Stimulated activated naive CD8-positive, alpha-beta T cell treated with anti-CD3 and anti-CD28 coated beads, Interleukin-15, amount 100 ng/mL, for 72 hours (primary cell): Measurements from ENCODE around the gene SEC16A.

Experiments used
- ATAC-seq: fragments of 150-1000 bp; cut with Tn5 transposase; 2 replicates; pipeline ENCODE4 v1.10.0; 2021; ENCODE audit warnings: mild to moderate bottlenecking, moderate library complexity
- DNase-seq, 2 donors: peaks; one replicate each; pipeline ENCODE4 v3.0.0; 2021 to 2022
- H3K27ac Mint-ChIP-seq, 2 donors: one replicate each; pipeline ENCODE4 v1.8.0; 2022; ENCODE audit warnings: mild to moderate bottlenecking in 2 of 2, mixed read lengths in 2 of 2, moderate library complexity in 2 of 2
- H3K27me3 Mint-ChIP-seq: one replicate; pipeline ENCODE4 v1.8.0; 2022; ENCODE audit warnings: mixed read lengths
- H3K4me1 Mint-ChIP-seq: one replicate; pipeline ENCODE4 v1.8.0; 2022; ENCODE audit warnings: mild to moderate bottlenecking, mixed read lengths
- H3K4me3 Mint-ChIP-seq, 2 donors: one replicate each; pipeline ENCODE4 v1.8.0; 2022; ENCODE audit warnings: mild to moderate bottlenecking in 2 of 2, mixed read lengths in 2 of 2, moderate library complexity in 1 of 2
- H3K9me3 Mint-ChIP-seq, 2 donors: one replicate each; pipeline ENCODE4 v1.8.0; 2022; ENCODE audit warnings: mixed read lengths in 2 of 2

SEC16A gene

DNA sequence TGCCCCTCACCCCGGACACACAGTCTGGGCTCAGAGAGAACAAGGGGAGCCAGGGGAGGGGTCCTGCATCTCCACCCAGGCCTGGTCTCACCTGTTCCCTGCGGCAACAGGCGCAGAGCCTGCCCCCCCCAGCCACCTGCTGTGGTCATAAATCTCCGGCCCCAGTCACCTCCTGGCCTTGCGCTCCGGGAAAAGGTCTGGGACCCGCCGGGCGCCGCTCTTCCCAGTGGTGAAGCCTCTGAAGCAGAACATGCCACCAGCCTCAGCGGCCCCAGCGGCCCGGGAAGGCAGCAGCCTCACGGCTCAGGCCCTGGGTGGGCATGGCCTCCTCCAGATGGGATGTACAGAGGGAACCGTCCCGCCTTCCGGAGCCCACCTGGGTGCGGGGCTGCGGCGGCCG, 42.4 kb upstream of the SEC16A start:
- Mint-ChIP-seq H3K4me3 (no peak overlapping the region), H3K27me3 (no peaks in the 10 kb centered on the region), H3K4me1 (peaks cover 35% of the 10 kb centered on the region), H3K9me3 (no peaks in the 10 kb centered on the region), H3K27ac (no peak overlapping the region)
- ATAC-seq (no peak), DNase-seq (no peak)

DNA sequence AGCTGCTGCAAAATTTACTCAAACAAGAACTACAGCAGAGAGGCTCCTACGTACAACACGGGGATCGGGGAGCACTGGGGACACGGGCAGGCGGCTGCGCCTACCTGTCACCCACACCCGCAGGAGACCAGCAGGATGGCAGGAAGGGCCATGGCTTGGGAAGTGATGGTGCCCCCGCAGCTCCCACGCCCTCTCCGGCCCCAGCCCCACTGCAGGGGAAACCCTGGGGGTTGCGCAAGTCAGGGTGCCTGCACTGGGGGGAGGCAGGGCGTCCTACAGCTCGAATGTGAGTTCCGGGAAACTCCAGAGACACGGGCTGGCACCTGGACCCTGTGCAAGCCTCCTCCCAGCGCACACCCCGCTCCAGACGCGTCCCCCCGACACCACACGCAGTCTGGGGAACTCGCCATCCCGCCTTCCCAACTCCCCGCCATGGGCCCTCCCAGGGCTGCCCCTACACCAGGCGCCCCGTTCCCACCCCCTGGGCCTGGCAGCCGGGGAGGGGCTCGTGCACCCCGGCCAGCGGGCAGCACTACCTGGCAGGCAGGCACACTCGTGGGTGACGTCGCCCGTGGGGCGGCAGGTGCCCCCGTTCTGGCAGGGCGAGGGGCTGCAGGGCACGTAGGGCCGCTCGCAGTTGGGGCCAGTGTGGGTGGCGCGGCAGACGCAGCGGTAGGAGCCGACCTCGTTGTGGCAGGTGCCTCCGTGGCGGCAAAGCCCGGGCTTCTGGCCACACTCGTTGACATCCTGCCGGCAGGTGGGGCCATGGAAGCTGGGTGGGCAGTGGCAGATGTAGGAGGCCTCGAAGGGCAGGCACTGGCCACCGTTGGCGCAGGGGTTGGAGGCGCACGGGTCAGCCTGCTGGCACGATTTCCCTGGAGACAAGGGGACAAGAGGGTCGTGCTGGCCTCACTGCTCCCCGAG, 39.7 kb upstream of the SEC16A start:
- ATAC-seq (peak; percentile 19), DNase-seq (no peak)
- Mint-ChIP-seq H3K27me3 (no peaks in the 10 kb centered on the region), H3K9me3 (no peaks in the 10 kb centered on the region), H3K4me3 (no peak overlapping the region), H3K27ac (peak overlapping the region in 1 of 2 donors; percentile 67), H3K4me1 (peaks cover 9% of the 10 kb centered on the region)

DNA sequence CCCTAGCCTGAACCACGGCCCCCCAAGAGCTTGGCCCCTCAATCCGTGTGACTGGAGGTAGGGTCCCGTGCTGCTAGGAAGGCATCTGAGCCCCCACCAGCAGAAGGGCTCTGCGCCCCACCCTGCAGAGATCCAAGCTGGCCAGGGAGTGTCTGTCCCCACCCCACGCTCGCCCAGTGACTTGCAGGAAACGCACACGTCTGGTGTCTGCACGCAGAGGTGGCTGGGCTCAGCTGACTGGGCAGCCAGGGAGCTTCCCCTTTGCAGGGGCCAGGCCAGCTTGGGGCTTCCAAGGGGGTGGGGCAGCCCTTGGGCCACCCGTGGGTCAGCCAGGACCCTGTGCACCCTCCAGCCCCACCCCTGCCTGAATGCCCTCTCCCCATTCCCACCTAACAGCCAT, 38.7 kb upstream of the SEC16A start:
- ATAC-seq (no peak), DNase-seq (no peak)
- no peak overlapping the region for H3K4me3 Mint-ChIP-seq
- no peaks in the 10 kb centered on the region for H3K27me3 Mint-ChIP-seq
- H3K9me3 Mint-ChIP-seq: no peaks in the 10 kb centered on the region
- peaks cover 9% of the 10 kb centered on the region for H3K4me1 Mint-ChIP-seq
- no peak overlapping the region for H3K27ac Mint-ChIP-seq

DNA sequence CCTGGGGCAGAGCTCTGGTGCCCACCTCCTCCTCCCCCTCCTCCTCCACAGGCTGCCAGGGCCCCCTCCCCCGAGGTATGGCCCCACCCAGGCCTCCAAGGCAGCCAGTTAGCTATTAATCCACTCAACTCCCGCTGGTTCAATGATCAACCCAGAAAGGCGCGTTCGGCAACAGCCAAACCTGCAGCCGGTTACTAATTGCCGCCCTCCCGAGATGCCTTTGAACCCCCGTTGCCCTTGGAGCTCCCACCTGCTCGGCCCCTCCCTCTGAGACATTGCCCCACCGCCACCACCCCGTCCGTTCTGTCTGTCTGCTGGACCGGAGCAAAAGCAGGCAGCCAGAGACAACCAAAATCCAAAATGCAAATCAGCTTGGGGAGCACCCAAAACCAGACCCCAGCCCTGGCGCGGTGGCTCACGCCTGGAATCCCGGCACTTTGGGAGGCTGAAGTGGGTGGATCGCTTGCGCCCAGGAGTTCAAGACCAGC, 37.3 kb upstream of the SEC16A start:
- no peaks in the 10 kb centered on the region for H3K9me3 Mint-ChIP-seq
- DNase-seq (no peak), ATAC-seq (no peak)
- H3K4me1 Mint-ChIP-seq: no peaks in the 10 kb centered on the region
- no peak overlapping the region for H3K4me3 Mint-ChIP-seq
- H3K27ac Mint-ChIP-seq: no peak overlapping the region
- no peaks in the 10 kb centered on the region for H3K27me3 Mint-ChIP-seq

DNA sequence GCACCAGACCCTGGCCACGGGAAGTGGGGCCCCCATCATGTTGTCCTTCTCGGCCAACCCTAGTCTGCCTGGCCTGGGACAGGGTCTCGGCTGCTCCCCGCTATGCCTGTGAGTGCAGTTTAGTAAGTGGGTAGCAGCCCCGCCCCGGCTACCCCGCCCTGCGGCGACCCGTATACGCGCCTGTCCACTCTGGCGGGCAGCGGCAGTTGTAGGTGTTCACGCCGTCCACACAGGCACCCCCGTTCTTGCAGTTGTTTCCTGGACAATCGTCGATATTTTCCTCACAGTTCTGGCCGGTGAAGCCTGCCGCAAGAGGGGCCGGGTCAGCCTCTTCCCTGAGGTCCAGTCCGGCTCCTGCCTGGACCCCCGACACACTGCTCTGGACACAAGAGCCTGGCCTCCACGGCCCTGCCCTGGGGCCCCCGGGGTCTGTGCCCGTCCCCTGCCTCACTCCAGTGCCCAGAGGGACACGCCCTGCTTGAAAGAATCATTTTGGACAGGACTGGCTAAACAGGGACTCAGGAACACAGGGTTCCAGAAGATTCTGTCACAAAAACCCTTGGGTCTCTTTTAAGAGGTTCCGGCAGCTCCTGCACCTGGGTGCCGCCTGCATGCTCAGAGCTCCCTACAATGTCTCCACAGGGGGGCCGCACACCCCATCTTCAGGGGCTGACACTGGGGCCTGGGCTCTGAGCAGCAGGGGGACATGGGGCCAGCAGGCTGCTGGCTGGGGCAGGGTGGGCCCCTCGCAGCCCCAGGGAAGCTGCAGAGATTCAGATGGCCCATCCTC, 36.6 kb upstream of the SEC16A start:
- no peak for DNase-seq
- Mint-ChIP-seq H3K4me1 (no peaks in the 10 kb centered on the region), H3K9me3 (no peaks in the 10 kb centered on the region), H3K27ac (no peak overlapping the region), H3K4me3 (no peak overlapping the region), H3K27me3 (no peaks in the 10 kb centered on the region)
- ATAC-seq: no peak

DNA sequence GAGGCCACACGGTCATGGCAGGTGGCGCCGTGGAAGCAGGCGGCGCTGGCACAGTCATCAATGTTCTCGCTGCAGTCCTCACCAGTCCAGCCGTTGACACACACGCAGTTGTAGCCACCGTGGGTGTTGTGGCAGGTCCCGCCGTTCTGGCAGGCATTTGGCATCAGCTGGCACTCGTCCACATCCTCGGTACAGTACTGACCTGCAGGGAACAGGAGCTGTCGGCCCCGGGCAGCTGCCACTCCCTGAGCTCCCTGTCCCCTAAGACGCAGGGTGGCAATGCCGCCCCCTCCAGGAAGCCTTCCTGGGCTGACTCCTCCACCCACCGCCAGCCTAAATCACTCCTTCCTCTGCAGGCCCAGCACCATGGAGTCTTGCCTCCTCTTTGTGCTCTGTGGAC, 35.8 kb upstream of the SEC16A start:
- ATAC-seq: no peak
- Mint-ChIP-seq H3K4me1 (no peaks in the 10 kb centered on the region), H3K4me3 (no peak overlapping the region)

DNA sequence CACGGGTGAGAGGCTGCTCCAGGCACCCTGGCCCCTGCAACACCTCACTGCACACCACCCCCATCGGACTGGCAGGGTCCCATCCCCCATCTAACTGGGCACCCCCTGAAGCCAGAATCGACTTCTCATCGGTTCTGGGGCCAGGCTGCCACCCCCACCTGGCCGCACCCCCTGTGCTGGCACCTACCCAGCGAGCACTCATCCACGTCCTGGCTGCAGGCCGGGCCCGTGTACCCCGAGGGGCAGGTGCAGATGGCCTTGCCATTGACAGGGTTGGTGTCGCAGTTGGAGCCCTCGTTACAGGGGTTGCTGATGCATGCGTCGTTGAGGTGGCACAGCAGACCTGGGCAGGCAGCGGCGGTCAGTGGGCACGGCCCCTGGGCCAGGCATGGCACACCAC, 35.1 kb upstream of the SEC16A start:
- Mint-ChIP-seq H3K27ac (no peak overlapping the region), H3K27me3 (no peaks in the 10 kb centered on the region), H3K9me3 (no peaks in the 10 kb centered on the region), H3K4me3 (no peak overlapping the region), H3K4me1 (no peaks in the 10 kb centered on the region)
- ATAC-seq (no peak), DNase-seq (no peak)

More for the DNA sequence above, 35.8 kb upstream of the SEC16A start:
- no peaks in the 10 kb centered on the region for H3K9me3 Mint-ChIP-seq
- DNase-seq: no peak
- H3K27me3 Mint-ChIP-seq: no peaks in the 10 kb centered on the region
- H3K27ac Mint-ChIP-seq: no peak overlapping the region

DNA sequence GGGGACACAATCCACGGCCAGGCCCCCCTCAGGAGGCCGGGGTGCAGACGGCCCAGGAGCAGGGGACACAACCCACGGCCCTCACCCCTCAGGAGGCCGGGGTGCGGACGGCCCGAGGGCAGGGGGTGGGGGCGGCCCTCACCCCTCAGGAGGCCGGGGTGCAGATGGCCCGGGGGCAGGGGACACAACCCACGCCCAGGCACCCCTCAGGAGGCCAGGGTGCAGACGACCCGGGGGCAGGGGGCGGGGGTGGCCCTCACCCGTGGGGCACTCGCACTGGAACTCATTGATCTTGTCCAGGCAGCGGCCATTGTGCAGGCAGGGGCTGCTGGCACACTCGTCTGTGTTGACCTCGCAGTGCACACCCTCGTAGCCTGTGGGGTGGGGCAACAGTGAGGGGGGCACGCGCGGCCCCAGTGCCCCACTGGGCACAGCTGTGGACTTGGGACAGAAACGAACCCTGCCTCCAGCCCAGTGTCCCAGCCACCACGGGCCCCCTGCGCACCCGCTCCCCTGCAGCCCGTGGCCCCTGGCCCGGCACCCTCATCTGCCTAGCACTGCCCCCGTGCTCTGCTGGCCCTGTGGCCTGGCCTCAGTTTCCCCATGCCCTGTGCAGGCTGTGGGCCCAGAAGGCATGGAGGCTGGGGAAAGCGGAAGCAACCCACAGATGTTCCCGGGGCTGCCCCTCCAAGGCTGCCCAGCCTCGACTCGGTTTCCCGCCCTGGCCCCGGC, 34.3 kb upstream of the SEC16A start:
- H3K4me1 Mint-ChIP-seq: no peaks in the 10 kb centered on the region
- DNase-seq (no peak), ATAC-seq (peak; percentile 58)
- H3K4me3 Mint-ChIP-seq: no peak overlapping the region
- H3K27me3 Mint-ChIP-seq: no peaks in the 10 kb centered on the region
- H3K27ac Mint-ChIP-seq: no peak overlapping the region
- no peaks in the 10 kb centered on the region for H3K9me3 Mint-ChIP-seq

GRCh38 chr9:136516191-136516654, 33.4 kb upstream of the SEC16A start:
- Mint-ChIP-seq H3K4me3 (no peak overlapping the region), H3K9me3 (no peaks in the 10 kb centered on the region), H3K27ac (peak overlapping the region in 1 of 2 donors; percentile 63), H3K4me1 (no peaks in the 10 kb centered on the region), H3K27me3 (no peaks in the 10 kb centered on the region)
- no peak for DNase-seq
- ATAC-seq: no peak

GRCh38 chr9:136515276-136515675, 32.4 kb upstream of the SEC16A start:
- no peaks in the 10 kb centered on the region for H3K4me1 Mint-ChIP-seq
- no peak for ATAC-seq

DNA sequence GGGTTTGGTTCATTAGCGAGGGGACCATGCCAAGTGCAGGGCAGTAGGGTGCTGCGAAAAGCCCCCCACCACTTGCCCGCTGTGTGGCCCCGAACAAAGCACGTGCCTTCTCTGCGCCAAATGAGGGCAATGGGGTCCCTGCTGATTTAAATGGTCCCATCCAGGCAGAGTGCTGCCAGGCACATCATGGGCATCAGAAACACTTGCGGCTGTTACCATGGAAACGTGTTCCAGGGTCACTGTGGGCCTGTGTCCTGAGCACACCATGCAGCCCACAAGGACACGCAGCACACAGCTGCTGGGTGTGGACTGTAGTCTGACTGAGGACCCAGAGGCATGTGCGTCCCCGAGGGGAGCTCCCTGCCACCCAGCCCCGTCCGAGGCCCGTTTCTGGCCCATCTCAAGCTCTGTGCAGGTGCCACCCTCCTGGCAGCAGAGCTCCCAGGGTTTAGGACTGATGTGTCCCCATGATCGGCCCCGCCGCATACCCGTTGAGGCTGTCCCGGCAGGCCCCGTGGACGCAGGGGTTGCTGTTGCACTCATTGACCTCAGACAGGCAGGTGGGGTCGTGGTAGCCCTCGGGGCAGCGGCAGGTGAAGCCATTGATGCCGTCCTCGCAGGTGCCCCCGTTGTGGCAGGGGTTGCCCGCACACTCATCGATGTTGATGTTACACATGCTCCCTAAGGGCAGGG, 31.3 kb upstream of the SEC16A start:
- Mint-ChIP-seq H3K4me3 (no peak overlapping the region), H3K27ac (no peak overlapping the region)
- no peak for DNase-seq

More at GRCh38 chr9:136515276-136515675, 32.4 kb upstream of the SEC16A start:
- Mint-ChIP-seq H3K27ac (no peak overlapping the region), H3K4me3 (no peak overlapping the region), H3K9me3 (no peaks in the 10 kb centered on the region), H3K27me3 (no peaks in the 10 kb centered on the region)
- DNase-seq: no peak

DNA sequence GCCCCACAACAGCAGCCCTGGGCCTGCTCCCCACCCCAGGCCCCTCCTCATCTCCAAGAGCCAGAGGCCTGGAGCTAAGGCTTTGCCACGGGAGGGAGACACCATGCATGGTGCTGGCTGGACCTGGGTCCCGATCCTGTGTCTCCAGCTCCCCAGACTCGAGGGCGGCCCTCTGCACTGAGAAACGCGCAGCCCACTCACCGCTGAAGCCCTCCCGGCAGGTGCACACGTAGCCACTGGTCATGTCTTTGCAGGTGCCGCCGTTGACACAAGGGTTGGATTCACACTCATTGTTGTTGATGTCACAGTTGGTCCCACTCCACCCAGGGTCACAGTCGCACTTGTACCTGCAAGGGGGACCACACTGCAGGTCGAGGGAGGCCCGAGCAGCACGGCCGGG, 30.4 kb upstream of the SEC16A start:
- no peak for ATAC-seq
- no peak overlapping the region for H3K27ac Mint-ChIP-seq
- H3K4me3 Mint-ChIP-seq: no peak overlapping the region
- no peaks in the 10 kb centered on the region for H3K4me1 Mint-ChIP-seq
- no peaks in the 10 kb centered on the region for H3K27me3 Mint-ChIP-seq
- H3K9me3 Mint-ChIP-seq: no peaks in the 10 kb centered on the region
- no peak for DNase-seq

More for the DNA sequence above, 31.3 kb upstream of the SEC16A start:
- Mint-ChIP-seq H3K4me1 (no peaks in the 10 kb centered on the region), H3K27me3 (no peaks in the 10 kb centered on the region), H3K9me3 (no peaks in the 10 kb centered on the region)
- no peak for ATAC-seq

GRCh38 chr9:136512651-136513071, 29.8 kb upstream of the SEC16A start:
- no peaks in the 10 kb centered on the region for H3K9me3 Mint-ChIP-seq
- H3K27me3 Mint-ChIP-seq: no peaks in the 10 kb centered on the region
- DNase-seq (no peak), ATAC-seq (peak; percentile 39)
- H3K4me1 Mint-ChIP-seq: no peaks in the 10 kb centered on the region
- no peak overlapping the region for H3K4me3 Mint-ChIP-seq
- H3K27ac Mint-ChIP-seq: no peak overlapping the region

DNA sequence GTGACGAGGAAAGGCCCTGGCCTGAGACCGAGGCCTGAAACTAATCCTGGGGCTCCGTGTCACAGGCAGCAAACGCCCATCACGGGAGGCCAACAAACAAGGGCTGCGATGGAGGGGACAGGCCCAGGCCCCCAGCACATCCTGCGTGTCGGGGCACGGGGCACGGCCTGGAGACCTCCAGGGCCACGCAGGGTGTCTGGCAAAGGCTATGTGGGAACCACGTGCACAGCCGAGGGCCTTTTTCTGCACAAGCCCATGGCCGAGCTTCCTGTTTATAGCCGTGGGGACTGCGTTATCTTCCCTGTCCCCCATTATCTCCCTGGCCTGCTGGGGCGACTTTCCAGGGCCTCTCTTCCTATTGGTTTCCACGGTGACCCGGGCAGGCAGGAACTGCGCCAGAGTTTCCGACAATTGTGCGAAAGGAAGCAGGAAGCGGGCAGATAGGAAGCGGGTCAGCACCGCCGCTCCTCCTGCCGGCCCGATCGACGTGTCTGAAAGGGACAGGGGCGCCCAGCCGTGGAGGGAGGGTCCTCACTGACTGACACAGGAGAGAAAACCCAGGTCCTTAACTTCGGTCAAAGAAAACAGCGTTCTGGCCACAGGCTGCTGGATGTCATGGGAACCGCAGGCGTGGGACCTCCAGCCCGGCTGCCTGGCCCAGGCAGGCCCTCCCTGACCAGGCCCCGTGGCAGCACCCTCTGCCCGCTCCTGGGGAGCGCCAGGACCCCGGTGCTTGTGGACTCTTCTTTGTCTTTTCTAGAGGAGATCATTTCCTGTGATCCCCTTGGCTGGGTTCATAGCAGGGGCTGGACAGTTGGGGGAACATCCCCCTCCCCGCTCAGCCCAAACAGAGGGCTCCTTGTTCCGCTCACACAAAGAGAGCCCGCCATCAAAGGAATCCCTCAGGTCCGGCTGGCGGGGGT, 29.1 kb upstream of the SEC16A start:
- Mint-ChIP-seq H3K4me1 (no peaks in the 10 kb centered on the region), H3K27ac (peak overlapping the region in 1 of 2 donors; percentile 38), H3K9me3 (no peaks in the 10 kb centered on the region), H3K4me3 (no peak overlapping the region), H3K27me3 (no peaks in the 10 kb centered on the region)
- DNase-seq (no peak), ATAC-seq (no peak)
